ENCODE results near the gene USP17L21.
"Not testable (repeated sequence)": the region's sequence is repeated elsewhere in the genome, so short reads cannot be mapped to it uniquely, and the experiment has no call there.

DNA sequence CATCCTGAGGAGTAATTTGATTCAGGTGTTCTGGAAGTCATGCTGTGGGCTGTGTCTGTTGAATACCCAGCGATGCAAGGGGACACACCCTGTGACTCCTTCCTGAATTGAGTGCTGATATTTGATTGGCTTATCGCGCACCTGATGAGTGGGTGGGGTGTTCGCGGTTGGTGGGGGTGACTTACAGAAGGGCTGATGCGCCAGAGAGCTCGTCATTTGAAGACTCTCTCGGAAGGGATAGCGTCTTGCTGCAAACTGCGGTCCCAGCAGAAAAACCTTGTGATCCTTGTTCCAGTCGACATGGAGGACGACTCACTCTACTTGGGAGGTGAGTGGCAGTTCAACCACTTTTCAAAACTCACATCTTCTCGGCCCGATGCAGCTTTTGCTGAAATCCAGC lies 47.6 kb upstream of the USP17L21 start, which contains the start of gene USP17L11:
- TF ChIP-seq, protein P1, sequence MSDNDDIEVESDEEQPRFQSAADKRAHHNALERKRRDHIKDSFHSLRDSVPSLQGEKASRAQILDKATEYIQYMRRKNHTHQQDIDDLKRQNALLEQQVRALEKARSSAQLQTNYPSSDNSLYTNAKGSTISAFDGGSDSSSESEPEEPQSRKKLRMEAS (IDR thresholded peaks at IDR 0.05; ENCODE audit: low read depth), result not testable (repeated sequence)
- TF ChIP-seq, protein P2, sequence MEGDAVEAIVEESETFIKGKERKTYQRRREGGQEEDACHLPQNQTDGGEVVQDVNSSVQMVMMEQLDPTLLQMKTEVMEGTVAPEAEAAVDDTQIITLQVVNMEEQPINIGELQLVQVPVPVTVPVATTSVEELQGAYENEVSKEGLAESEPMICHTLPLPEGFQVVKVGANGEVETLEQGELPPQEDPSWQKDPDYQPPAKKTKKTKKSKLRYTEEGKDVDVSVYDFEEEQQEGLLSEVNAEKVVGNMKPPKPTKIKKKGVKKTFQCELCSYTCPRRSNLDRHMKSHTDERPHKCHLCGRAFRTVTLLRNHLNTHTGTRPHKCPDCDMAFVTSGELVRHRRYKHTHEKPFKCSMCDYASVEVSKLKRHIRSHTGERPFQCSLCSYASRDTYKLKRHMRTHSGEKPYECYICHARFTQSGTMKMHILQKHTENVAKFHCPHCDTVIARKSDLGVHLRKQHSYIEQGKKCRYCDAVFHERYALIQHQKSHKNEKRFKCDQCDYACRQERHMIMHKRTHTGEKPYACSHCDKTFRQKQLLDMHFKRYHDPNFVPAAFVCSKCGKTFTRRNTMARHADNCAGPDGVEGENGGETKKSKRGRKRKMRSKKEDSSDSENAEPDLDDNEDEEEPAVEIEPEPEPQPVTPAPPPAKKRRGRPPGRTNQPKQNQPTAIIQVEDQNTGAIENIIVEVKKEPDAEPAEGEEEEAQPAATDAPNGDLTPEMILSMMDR (IDR thresholded peaks at IDR 0.05), result not testable (repeated sequence)
- not testable (repeated sequence) for TF ChIP-seq MXI1 (IDR thresholded peaks at IDR 0.05; ENCODE audit: low read depth, low read length); TCF12 (IDR thresholded peaks at IDR 0.05); RAD21 (IDR thresholded peaks at IDR 0.05; ENCODE audit: low read length); FOXJ3 (CRISPR knock-in tag; IDR thresholded peaks at IDR 0.05); RFX5 (IDR thresholded peaks at IDR 0.05; ENCODE audit: low read length); RCOR1 (IDR thresholded peaks at IDR 0.05; ENCODE audit: low read length); EZH2phosphoT487 (IDR thresholded peaks at IDR 0.05; ENCODE audit: borderline replicate concordance, low read depth)
- TF ChIP-seq, protein P3, sequence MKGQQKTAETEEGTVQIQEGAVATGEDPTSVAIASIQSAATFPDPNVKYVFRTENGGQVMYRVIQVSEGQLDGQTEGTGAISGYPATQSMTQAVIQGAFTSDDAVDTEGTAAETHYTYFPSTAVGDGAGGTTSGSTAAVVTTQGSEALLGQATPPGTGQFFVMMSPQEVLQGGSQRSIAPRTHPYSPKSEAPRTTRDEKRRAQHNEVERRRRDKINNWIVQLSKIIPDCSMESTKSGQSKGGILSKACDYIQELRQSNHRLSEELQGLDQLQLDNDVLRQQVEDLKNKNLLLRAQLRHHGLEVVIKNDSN (IDR thresholded peaks at IDR 0.05; ENCODE audit: borderline replicate concordance, low read depth), result not testable (repeated sequence)

Measured in SK-N-SH (cell line).